GM12878 (cell line): Measurements from ENCODE around the gene ABCC4. TPM values are rescaled to one million over a fixed set of nuclear protein-coding genes. Genes with fewer than 3 reads are reported as not detected.

ENCODE experiments used
- ATF3 ChIP-seq: IDR thresholded peaks from 2 replicates; pipeline ENCODE4 v1.6.1; 2011; ENCODE audit warnings: low read depth, mild to moderate bottlenecking, low read length, moderate library complexity, borderline replicate concordance; ENCODE audit errors: extremely low read depth
- CBX5 ChIP-seq: sonication (generic); IDR thresholded peaks from 2 replicates; pipeline ENCODE4 v1.6.1; 2016; ENCODE audit warnings: low read depth, moderate library complexity, mild to moderate bottlenecking, inconsistent platforms
- CHD2 ChIP-seq: IDR thresholded peaks from 2 replicates; pipeline ENCODE4 v1.6.1; 2011; ENCODE audit warnings: low read depth, low read length, improper control_type of control experiment, borderline replicate concordance
- ELK1 ChIP-seq: IDR thresholded peaks from 2 replicates; pipeline ENCODE4 v1.6.1; 2012; ENCODE audit warnings: low read depth, low read length, improper control_type of control experiment
- ESRRA ChIP-seq: IDR thresholded peaks from 2 replicates; pipeline ENCODE4 v1.6.1; 2012; ENCODE audit warnings: mild to moderate bottlenecking, low read length, improper control_type of control experiment
- ETV6 ChIP-seq, 2 experiments: fragments of 450-650 bp in 1 of 2; IDR thresholded peaks in 1 of 2; conservative IDR thresholded peaks in 1 of 2; 2 replicates each; pipeline ENCODE4 v1.6.1; 2014; ENCODE audit warnings: antibody characterized with exemption in 1 of 2, borderline replicate concordance in 1 of 2, low read depth in 1 of 2, mild to moderate bottlenecking in 1 of 2, moderate library complexity in 1 of 2
- FOS ChIP-seq: IDR thresholded peaks from 3 replicates; pipeline ENCODE4 v1.6.1; 2011; ENCODE audit warnings: borderline replicate concordance; ENCODE audit not compliant: insufficient read length; ENCODE audit errors: extremely low read depth
- GATAD2B ChIP-seq: fragments of 450-650 bp; conservative IDR thresholded peaks from 2 replicates; pipeline ENCODE4 v1.6.1; 2017; ENCODE audit warnings: low read depth, mild to moderate bottlenecking, moderate library complexity
- IKZF1 ChIP-seq: fragments of 450-650 bp; conservative IDR thresholded peaks from 2 replicates; pipeline ENCODE4 v1.6.1; 2017; ENCODE audit warnings: antibody characterized with exemption, mild to moderate bottlenecking
- MTA2 ChIP-seq: fragments of 450-650 bp; IDR thresholded peaks from 2 replicates; pipeline ENCODE4 v1.6.1; 2016; ENCODE audit warnings: low read depth, mild to moderate bottlenecking, moderate library complexity
- MXI1 ChIP-seq: fragments of 150-350 bp; IDR thresholded peaks from 2 replicates; pipeline ENCODE4 v1.6.1; 2011; ENCODE audit warnings: low read depth, mild to moderate bottlenecking, inconsistent platforms, low read length, improper control_type of control experiment
- PBX3 ChIP-seq: IDR thresholded peaks from 2 replicates; pipeline ENCODE4 v1.6.1; 2011; ENCODE audit warnings: mild to moderate bottlenecking, low read depth, low read length, moderate library complexity; ENCODE audit not compliant: insufficient replicate concordance
- RELA ChIP-seq: fragments of 450-650 bp; IDR thresholded peaks from 2 replicates; pipeline ENCODE4 v1.8.0; 2014; ENCODE audit warnings: borderline replicate concordance; ENCODE audit not compliant: partially characterized antibody
- RELB ChIP-seq: fragments of 450-650 bp; IDR thresholded peaks from 2 replicates; pipeline ENCODE4 v1.6.1; 2017; ENCODE audit warnings: low read depth, mild to moderate bottlenecking, moderate library complexity
- SPI1 ChIP-seq: IDR thresholded peaks from 2 replicates; pipeline ENCODE4 v1.6.1; 2011; ENCODE audit warnings: low read depth, mild to moderate bottlenecking, low read length, moderate library complexity, borderline replicate concordance; ENCODE audit not compliant: insufficient read depth
- ZNF24 ChIP-seq: fragments of 450-650 bp; IDR thresholded peaks from 2 replicates; pipeline ENCODE4 v1.6.1; 2017; ENCODE audit warnings: antibody characterized with exemption, mild to moderate bottlenecking
- ZNF274 ChIP-seq: IDR thresholded peaks from one replicate; pipeline ENCODE4 v1.8.0; 2011; ENCODE audit not compliant: insufficient read length, insufficient read depth
- ZNF687 ChIP-seq: fragments of 450-650 bp; IDR thresholded peaks from 2 replicates; pipeline ENCODE4 v1.6.1; 2017; ENCODE audit warnings: mild to moderate bottlenecking, moderate library complexity
- polyA plus RNA-seq, 11 experiments: library from polyadenylated mRNA; depleted of rRNA in 4 of 11; unstranded in 6 of 11; stranded (reverse) in 5 of 11; fragments of >200 nt; fragmentation: Nextera tagmentation in 4 of 11; fragmentation: Illumina TruSeq in 1 of 11; extraction: Ambion mirVana in 4 of 11; extraction: Trizol in 1 of 11; gene quantifications; 1 replicate in 1 of 11; 2 replicates in 10 of 11; pipeline versions ENCODE4 v1.2.1 to v1.2.3, GENCODE V29; 2011 to 2016; ENCODE audit warnings: inconsistent platforms in 2 of 11, missing spikeins in 2 of 11, low read depth in 1 of 11
- total RNA-seq, 4 experiments: library from RNA; depleted of rRNA in 3 of 4; stranded (reverse); fragments of >200 nt in 3 of 4; fragmentation: Illumina TruSeq in 1 of 4; extraction: Trizol in 1 of 4; gene quantifications; 2 replicates each; pipeline versions ENCODE4 v1.2.1 to v1.2.3, GENCODE V29; 2013 to 2021

Gene ABCC4
- total and polyA plus RNA-seq, 10 of the 15 experiments (the other 5 are each of a cell fraction or from before 2014, with no cell fraction given): 7.2 to 44.4 (median 24.1) TPM

- TF ChIP-seq RELB: no peak
- no peak for TF ChIP-seq FOS
- no peak for TF ChIP-seq ETV6 (conservative IDR thresholded peaks at IDR 0.05 in 1 of 2, IDR thresholded peaks at IDR 0.05 in 1 of 2; ENCODE audit: borderline replicate concordance in 1 of 2, low read depth in 1 of 2)
- TF ChIP-seq SPI1: peak; percentile 82
- no peak for TF ChIP-seq MTA2
- no peak for TF ChIP-seq ZNF687
- TF ChIP-seq RELA: no peak
- no peak for TF ChIP-seq CBX5
- no peak for TF ChIP-seq IKZF1
- TF ChIP-seq ZNF274: no peak
- no peak for TF ChIP-seq MXI1
- TF ChIP-seq ATF3: no peak
- no peak for TF ChIP-seq CHD2
- no peak for TF ChIP-seq ELK1
- no peak for TF ChIP-seq ZNF24
- no peak for TF ChIP-seq GATAD2B
- TF ChIP-seq PBX3: no peak
- TF ChIP-seq ESRRA: no peak
- TF ChIP-seq, all 136 proteins: peak for 4
Observed at GRCh38 chr13:95182570-95183265, 118.5 kb downstream of the ABCC4 start (continued).
